HG03135 (cell line): Measurements from ENCODE around the gene PNMA6E.
"Not testable (repeated sequence)": the region's sequence is repeated elsewhere in the genome, so short reads cannot be mapped to it uniquely, and the experiment has no call there.

Experiments used
- ATAC-seq: cut with Tn5 transposase; IDR thresholded peaks from one replicate; pipeline ENCODE4 v1.9.1; 2021; ENCODE audit warnings: mild to moderate bottlenecking, moderate library complexity; ENCODE audit not compliant: unreplicated experiment

Gene PNMA6E

DNA sequence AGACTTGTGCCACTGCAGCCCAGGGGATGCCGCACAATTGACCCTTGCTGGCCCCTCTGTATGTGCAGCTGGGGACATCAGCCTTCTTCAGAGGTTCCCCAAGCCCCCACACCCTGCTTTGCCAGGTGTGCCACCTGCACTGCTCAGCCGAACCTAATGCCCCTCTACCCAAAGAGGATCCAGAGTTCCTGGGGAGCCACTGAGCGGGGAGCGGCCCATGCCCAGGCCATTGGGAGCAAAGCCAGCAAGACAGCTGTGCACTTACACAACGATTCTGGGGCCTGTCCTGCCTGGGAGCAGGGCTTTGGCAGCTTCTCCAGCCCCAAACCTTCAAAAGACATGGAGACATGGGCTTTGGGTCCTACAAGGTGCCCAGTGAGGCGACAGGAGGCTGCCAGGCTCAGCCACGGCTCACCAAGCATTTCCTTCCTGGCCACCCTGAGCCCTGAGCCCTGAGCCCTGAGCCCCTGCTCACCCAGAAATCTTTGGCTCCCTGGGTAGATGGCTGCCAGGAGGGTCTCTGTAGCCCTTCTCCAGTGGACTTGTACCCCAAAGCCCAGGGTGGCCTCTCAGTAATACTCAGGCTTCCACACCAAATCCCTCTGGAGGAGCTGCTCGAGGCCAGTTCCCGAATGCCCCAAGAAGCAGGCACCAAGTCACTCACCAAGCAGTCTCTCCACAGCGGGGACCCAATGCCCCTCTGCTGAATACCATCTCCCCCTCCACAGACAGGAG is 13.0 kb downstream of the PNMA6E start:
- no peak for ATAC-seq

DNA sequence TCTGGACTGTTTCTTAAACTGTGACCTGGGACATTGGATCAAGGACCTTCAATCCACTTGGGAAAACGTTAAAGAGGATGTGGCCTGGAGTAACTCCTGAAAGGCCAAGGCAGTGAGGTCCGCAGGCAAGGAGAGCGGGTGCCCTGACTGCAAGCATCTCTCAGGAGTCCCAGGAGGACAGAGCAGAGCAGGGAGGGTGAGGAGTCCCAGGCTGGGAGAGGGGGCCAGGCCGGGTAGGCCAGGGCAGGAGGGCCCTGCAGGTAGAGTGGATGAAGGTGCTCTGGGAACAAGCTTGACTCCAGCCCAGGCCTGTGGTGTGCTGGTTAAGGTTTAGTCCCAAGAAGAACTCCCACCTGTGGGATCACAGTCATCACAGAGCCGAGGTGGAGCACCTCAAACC is 13.8 kb downstream of the PNMA6E start:
- no peak for ATAC-seq

- ATAC-seq, result no peak
These were observed 15.1 kb downstream of the PNMA6E start for GRCh38 chrX:153386097-153386496.

- ATAC-seq, result not testable (repeated sequence)
These were observed 16.2 kb downstream of the PNMA6E start for GRCh38 chrX:153384973-153385372.

DNA sequence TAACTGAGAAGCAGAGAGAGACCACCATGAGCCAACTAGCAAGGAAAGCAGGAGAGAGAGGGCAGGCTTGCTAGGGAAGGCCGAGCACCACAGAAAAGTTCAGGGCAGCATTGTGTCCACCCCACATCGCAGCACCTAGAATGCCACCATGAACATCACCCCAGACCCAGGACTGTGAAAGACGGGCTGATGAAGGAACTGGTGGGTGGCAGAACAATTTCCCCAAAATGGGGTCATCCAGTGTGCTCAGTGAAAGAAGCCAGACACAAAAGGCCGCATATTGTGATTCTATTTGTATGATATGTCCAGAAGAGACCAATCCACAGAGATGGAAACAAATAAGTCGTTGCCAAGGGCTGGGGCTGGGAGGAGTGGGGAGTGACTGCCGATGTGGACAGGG is 16.8 kb downstream of the PNMA6E start:
- no peak for ATAC-seq

DNA sequence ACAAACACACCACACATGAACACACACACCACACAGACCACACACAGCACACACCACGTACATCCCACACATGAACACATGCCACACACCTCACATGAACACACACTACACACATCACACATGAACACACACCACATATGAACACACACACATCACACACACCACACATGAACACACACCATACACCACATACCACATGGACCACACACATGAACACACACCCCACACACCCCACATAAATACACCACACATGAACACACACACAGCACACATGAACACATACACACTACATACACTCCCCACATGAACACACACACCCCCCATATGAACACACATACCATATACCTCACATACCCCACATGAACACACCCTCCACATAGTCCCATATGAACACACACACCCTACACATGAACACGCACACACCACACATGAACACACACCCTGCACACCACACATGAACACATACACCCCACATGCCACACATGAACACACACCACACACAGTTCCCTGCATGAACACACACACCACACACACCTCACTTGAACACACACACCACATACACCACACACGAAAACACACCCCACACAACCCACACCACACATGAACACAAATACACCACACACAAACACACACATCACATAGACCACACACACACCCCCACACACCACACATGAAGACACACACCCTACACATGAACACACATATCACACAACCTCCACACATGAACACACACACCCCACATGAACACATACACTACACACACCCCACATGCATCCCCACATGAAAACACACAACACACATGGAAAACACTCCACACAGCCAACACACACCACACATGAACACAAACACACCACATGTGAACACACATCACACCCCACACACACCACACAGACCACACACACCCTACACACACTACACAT is 18.3 kb downstream of the PNMA6E start:
- ATAC-seq, result no peak

DNA sequence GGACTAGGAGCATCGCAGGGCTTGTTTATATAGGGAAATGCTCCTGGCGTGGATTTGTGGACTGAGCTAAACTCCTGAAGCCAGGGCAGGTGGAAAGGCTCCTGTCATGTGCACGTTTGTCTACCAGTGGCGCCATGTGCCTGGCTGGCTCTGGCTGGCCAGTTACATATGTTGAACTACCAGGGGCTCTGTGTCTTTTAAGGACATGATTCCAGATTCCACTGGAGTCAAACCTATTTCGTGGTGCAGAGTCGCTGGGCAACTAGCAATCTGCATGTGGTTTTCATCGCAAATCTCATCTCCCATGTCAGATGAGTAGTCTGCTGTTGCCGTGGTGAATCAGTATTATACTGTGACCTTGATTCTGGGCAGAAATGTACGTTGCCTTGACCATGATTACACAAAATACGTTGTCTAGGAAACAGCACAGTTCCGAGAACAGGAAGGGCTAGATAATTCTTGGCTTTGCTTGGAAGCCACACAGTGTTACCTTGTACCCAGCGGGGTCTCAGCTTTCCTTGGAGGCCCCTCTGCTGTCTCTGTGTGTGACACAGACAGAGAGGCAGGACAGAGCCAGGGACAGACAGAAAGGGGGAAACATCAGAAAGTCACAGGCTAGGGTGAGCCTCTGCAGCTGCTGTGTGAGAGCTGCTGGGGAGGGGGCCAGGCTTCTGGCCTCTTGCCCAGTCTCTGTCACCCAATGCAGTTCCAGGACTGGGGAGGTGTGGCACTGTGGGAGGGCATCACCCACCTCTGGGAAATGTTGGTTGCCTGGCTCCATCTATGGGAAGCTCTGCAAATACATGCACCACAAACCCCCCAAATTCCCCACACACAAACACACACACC is 19.2 kb downstream of the PNMA6E start:
- no peak for ATAC-seq

- ATAC-seq, result no peak
These were observed 20.5 kb downstream of the PNMA6E start for GRCh38 chrX:153380691-153381090.

GRCh38 chrX:153379971-153380581 is 21.1 kb downstream of the PNMA6E start:
- ATAC-seq, result no peak

GRCh38 chrX:153379508-153379907 is 21.6 kb downstream of the PNMA6E start:
- ATAC-seq, result no peak

GRCh38 chrX:153378607-153379006 is 22.5 kb downstream of the PNMA6E start:
- ATAC-seq, result no peak

- ATAC-seq, result no peak
These were observed 23.4 kb downstream of the PNMA6E start for GRCh38 chrX:153377727-153378126.

GRCh38 chrX:153375571-153375970 is 25.6 kb downstream of the PNMA6E start:
- no peak for ATAC-seq

GRCh38 chrX:153374426-153374825 is 26.7 kb downstream of the PNMA6E start:
- no peak for ATAC-seq

DNA sequence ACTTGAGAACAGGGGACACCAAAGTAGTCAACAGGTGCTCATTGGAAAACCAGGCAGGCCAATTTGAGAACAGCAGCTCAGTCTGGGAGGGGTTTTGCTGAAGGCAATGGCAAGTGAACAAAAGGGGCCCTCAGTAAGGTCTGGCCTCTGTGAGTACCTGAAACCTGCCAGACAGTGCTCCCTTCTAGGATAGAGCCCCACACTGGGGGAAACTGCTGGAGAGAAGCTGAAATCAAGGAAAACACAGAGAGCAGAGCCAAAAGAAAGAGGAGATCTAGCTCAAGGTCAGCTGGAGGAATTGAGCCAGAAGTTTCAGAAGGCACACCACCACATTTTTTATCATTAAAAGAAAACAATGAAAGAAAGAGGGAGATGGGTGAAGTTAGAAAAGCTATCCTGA is 28.2 kb downstream of the PNMA6E start:
- ATAC-seq, result no peak

DNA sequence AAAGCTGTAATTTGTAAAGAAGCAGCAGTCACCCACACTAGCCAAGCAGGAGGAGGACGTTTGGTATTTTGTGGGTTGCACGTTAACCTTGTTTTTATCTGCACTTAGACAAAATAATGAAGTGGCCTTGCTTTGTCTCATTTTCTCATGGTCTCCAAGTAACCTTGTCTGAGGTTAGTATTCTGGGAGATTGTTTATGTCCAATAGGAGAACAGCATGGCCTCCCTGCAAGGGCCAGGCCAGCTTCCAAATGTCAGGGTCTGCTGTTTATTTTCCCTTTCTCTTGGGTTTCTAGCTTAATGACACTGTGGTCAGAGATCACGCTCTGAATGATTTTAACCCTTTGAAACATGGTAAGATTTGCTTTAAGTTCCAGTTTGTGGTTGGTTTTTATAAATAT is 29.9 kb downstream of the PNMA6E start:
- no peak for ATAC-seq

- no peak for ATAC-seq
These were observed 30.7 kb downstream of the PNMA6E start for GRCh38 chrX:153370293-153371055.

DNA sequence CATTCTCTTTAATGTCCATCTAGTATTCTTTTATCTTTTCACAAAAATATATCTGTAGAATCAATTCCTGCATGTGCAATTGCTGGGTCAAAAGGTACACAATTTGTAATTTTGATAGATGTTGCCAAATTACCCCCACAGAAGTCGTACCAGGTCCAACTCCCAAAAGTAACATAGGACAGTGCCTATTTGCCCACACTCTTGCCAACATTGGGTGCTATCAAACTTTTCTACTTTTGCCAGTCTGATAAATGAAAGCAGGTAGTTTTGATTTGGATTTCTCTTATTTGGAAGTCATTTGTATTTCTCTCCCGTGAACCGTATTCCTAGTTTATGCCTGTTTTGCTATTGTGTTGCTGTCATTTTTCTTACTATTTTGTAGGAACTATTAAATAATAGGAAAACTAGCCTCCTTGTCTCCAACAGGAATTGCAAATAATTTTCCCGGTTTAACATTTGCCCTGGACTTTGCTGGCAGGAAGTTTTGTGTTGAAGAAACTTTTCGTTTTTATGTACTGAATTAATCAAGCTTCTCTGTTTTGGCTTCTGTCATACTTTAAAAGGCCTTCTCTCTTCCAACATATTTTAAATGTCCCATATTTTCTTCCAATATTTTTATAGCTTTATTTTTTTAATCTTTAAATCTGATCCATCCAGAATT is 34.1 kb downstream of the PNMA6E start:
- no peak for ATAC-seq

- no peak for ATAC-seq
These were observed 35.0 kb downstream of the PNMA6E start for GRCh38 chrX:153366119-153366518.

DNA sequence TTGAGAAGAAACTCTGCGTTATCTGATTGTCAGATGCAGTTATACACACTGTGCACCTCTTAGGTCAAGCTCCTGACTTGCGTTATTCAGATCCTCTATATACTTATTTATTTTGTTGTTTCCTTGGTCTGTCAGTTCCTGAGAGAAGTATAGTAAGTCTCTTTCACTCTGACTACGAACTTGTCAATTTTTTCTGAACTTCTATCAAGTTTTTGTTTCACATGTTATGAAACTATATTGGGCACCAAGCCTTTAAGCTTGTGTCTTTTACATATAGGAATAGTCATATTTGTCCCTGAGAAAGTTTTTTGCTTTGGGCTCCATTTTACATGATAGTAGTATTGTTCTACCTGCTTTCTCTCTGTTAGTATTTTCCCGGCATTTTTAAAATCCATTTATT is 35.5 kb downstream of the PNMA6E start:
- ATAC-seq, result no peak
